GM12878 (cell line): ENCODE data around the gene UQCRQ. TPM values are rescaled to one million over a fixed set of nuclear protein-coding genes. Genes with fewer than 3 reads are reported as not detected.

ENCODE experiments used
- ATAC-seq: fragments of 200-7000 bp; cut with Tn5 transposase; 3 replicates; pipeline ENCODE4 v1.9.1; 2020; ENCODE audit warnings: mild to moderate bottlenecking, moderate library complexity
- BruUV-seq: library from RNA; stranded (reverse); fragments of 400-500 nt; replicated peaks from 2 replicates; lab custom pipeline; 2021; lab: Mats Ljungman, UMichigan
- CTCF ChIA-PET: fragments of 300-600 bp; sonication (Branson Sonifier 250); formaldehyde crosslinking; extraction: SDS; loops from one replicate; lab custom pipeline; 2021; ENCODE audit warnings: inconsistent platforms; lab: Yijun Ruan, JAX
- POLR2A ChIA-PET: fragments of 350-600 bp; formaldehyde crosslinking; extraction: SDS; loops from one replicate; lab custom pipeline; 2021; ENCODE audit warnings: inconsistent platforms; lab: Charles Lee
- RAD21 ChIA-PET: fragments of 300-600 bp; sonication (Branson Sonifier 250); formaldehyde crosslinking; loops from one replicate; lab custom pipeline; 2023; ENCODE audit warnings: antibody characterized with exemption; ENCODE audit not compliant: unreplicated experiment; lab: Charles Lee
- SMC1A ChIA-PET: fragments of 300-600 bp; sonication (Branson Sonifier 250); formaldehyde crosslinking; loops from one replicate; lab custom pipeline; 2023; ENCODE audit not compliant: unreplicated experiment, uncharacterized antibody; lab: Charles Lee
- DNase-seq: peaks from one replicate; pipeline ENCODE4 v3.0.0-alpha.2; 2011; ENCODE audit warnings: low read depth, low spot score
- FAIRE-seq: peaks from 3 replicates; lab custom pipeline; 2011; peaks lifted over from hg19 to GRCh38; lab: Jason Lieb, UNC
- H2AFZ ChIP-seq: 2 replicates; pipeline ENCODE4 v1.6.0; 2011; ENCODE audit warnings: low read depth, low read length, control low read depth; ENCODE audit not compliant: control insufficient read depth
- H3K27ac ChIP-seq: 2 replicates; pipeline ENCODE4 v1.5.1; 2011; ENCODE audit warnings: control low read depth; ENCODE audit not compliant: control insufficient read depth, insufficient read depth
- H3K27me3 ChIP-seq, 2 experiments: replicated peaks in 1 of 2; 2 replicates each; pipeline versions ENCODE4 v1.6.0 to v1.6.1; 2011; ENCODE audit warnings: low read length in 1 of 2; ENCODE audit not compliant: control insufficient read depth in 2 of 2, insufficient read depth in 2 of 2
- H3K36me3 ChIP-seq, 2 experiments: 2 replicates each; pipeline ENCODE4 v1.5.1; 2011; ENCODE audit warnings: low read length in 1 of 2; ENCODE audit not compliant: control insufficient read depth in 2 of 2, insufficient read depth in 2 of 2
- H3K4me1 ChIP-seq: 2 replicates; pipeline ENCODE4 v1.6.1; 2011; ENCODE audit warnings: mild to moderate bottlenecking, low read length, moderate library complexity, mixed read lengths; ENCODE audit not compliant: control insufficient read depth, insufficient read depth
- H3K4me2 ChIP-seq: 2 replicates; pipeline ENCODE4 v1.6.0; 2011; ENCODE audit warnings: control low read depth; ENCODE audit not compliant: control insufficient read depth, insufficient read depth
- H3K4me3 ChIP-seq: fragments of 200-600 bp; sonication (generic); 2 replicates; pipeline ENCODE4 v1.5.1; 2016
- H3K79me2 ChIP-seq: 2 replicates; pipeline ENCODE4 v1.6.0; 2011; ENCODE audit warnings: low read length; ENCODE audit not compliant: control insufficient read depth, insufficient read depth
- H3K9ac ChIP-seq: 2 replicates; pipeline ENCODE4 v1.8.0; 2011; ENCODE audit warnings: low read length, control low read depth, mixed read lengths; ENCODE audit not compliant: control insufficient read depth, insufficient read depth
- H3K9me3 ChIP-seq: replicated peaks from 3 replicates; pipeline ENCODE4 v1.5.1; 2011; ENCODE audit warnings: mild to moderate bottlenecking, low read length; ENCODE audit not compliant: control insufficient read depth, insufficient read depth
- H4K20me1 ChIP-seq: 2 replicates; pipeline ENCODE4 v1.6.0; 2011; ENCODE audit not compliant: control insufficient read depth, insufficient read depth
- CHD1 ChIP-seq: IDR thresholded peaks from 2 replicates; pipeline ENCODE4 v1.6.1; 2012; ENCODE audit warnings: low read depth, low read length, improper control_type of control experiment
- FOXK2 ChIP-seq: fragments of 450-650 bp; IDR thresholded peaks from 2 replicates; pipeline ENCODE4 v1.6.1; 2017; ENCODE audit warnings: mild to moderate bottlenecking, moderate library complexity
- HDGF ChIP-seq: fragments of 450-650 bp; IDR thresholded peaks from 2 replicates; pipeline ENCODE4 v1.6.1; 2016; ENCODE audit warnings: antibody characterized with exemption
- MTA2 ChIP-seq: fragments of 450-650 bp; IDR thresholded peaks from 2 replicates; pipeline ENCODE4 v1.6.1; 2016; ENCODE audit warnings: low read depth, mild to moderate bottlenecking, moderate library complexity
- NKRF ChIP-seq: fragments of 450-650 bp; conservative IDR thresholded peaks from 2 replicates; pipeline ENCODE4 v1.6.1; 2017; ENCODE audit warnings: mild to moderate bottlenecking, moderate library complexity
- SMC3 ChIP-seq: IDR thresholded peaks from 2 replicates; pipeline ENCODE4 v1.6.1; 2011; ENCODE audit warnings: low read length, improper control_type of control experiment, borderline replicate concordance
- SUZ12 ChIP-seq: fragments of 200-600 bp; sonication (generic); IDR thresholded peaks from one replicate; pipeline ENCODE4 v1.6.1; 2018; ENCODE audit warnings: antibody characterized with exemption, mild to moderate bottlenecking; ENCODE audit not compliant: unreplicated experiment
- YBX1 ChIP-seq: fragments of 450-650 bp; IDR thresholded peaks from 2 replicates; pipeline ENCODE4 v1.6.1; 2016; ENCODE audit warnings: antibody characterized with exemption
- ZBED1 ChIP-seq: IDR thresholded peaks from 2 replicates; pipeline ENCODE4 v1.6.1; 2016; ENCODE audit warnings: borderline replicate concordance
- ZNF384 ChIP-seq: IDR thresholded peaks from 2 replicates; pipeline ENCODE4 v1.6.1; 2012; ENCODE audit warnings: low read depth, mild to moderate bottlenecking, low read length, improper control_type of control experiment, borderline replicate concordance
- ZNF622 ChIP-seq: fragments of 450-650 bp; IDR thresholded peaks from 2 replicates; pipeline ENCODE4 v1.6.1; 2017; ENCODE audit warnings: mild to moderate bottlenecking, inconsistent platforms
- WGBS: methylation state at CpG from one replicate; pipeline ENCODE4 v1.1.6; 2016; ENCODE audit warnings: low lambda C conversion rate; ENCODE audit not compliant: insufficient replicate concordance, insufficient coverage; ENCODE audit errors: missing lambda C conversion rate; 5-methylcytosine and 5-hydroxymethylcytosine counted together
- in situ Hi-C: fragments of 300-500 bp; cut with MboI; formaldehyde crosslinking; loops from 9 replicates; pipeline ENCODE4 v1.14.3; 2018; ENCODE audit warnings: mixed read lengths
- intact Hi-C: fragments of 100-400 bp; cut with micrococcal nuclease; formaldehyde crosslinking; loops from one replicate; pipeline ENCODE4 v1.14.2; 2022; ENCODE audit not compliant: unreplicated experiment
- polyA plus RNA-seq, 11 experiments: library from polyadenylated mRNA; depleted of rRNA in 4 of 11; unstranded in 6 of 11; stranded (reverse) in 5 of 11; fragments of >200 nt; fragmentation: Nextera tagmentation in 4 of 11; fragmentation: Illumina TruSeq in 1 of 11; extraction: Ambion mirVana in 4 of 11; extraction: Trizol in 1 of 11; gene quantifications; 1 replicate in 1 of 11; 2 replicates in 10 of 11; pipeline versions ENCODE4 v1.2.1 to v1.2.3, GENCODE V29; 2011 to 2016; ENCODE audit warnings: inconsistent platforms in 2 of 11, missing spikeins in 2 of 11, low read depth in 1 of 11
- total RNA-seq, 4 experiments: library from RNA; depleted of rRNA in 3 of 4; stranded (reverse); fragments of >200 nt in 3 of 4; fragmentation: Illumina TruSeq in 1 of 4; extraction: Trizol in 1 of 4; gene quantifications; 2 replicates each; pipeline versions ENCODE4 v1.2.1 to v1.2.3, GENCODE V29; 2013 to 2021

Gene UQCRQ
- total and polyA plus RNA-seq, 10 of the 15 experiments (the other 5 are each of a cell fraction or from before 2014, with no cell fraction given), result 121 to 1,579 (median 408) TPM

- no TSS peak for BruUV-seq
- no peak for ATAC-seq
- intact Hi-C loops (no loop called here), in situ Hi-C loops (no loop called here)
- Histone ChIP-seq H3K4me1 (no peaks in the 10 kb centered on the region), H3K79me2 (no peaks in the 10 kb centered on the region), H3K4me3 (no peak overlapping the region), H3K9ac (no peak overlapping the region), H3K27ac (no peak overlapping the region), H4K20me1 (no peaks in the 10 kb centered on the region), H3K4me2 (no peak overlapping the region), H2AFZ (no peak overlapping the region), H3K36me3 (no peaks in the 10 kb centered on the region), H3K9me3 (no peaks in the 10 kb centered on the region), H3K27me3 (no peaks in the 10 kb centered on the region)
- ChIA-PET SMC1A (interaction anchor here (1.4 to 1.5 kb wide), 2 partner anchors 9 to 16 kb away, joined by 5 read pairs; partner anchors contain the start of genes GDF9 and UQCRQ), CTCF (interaction anchor here (0.9 to 1.2 kb wide), 2 partner anchors 10 to 15 kb away, joined by 3 to 5 read pairs; no protein-coding TSS in a partner anchor), RAD21 (no interaction called here), POLR2A (no interaction called here)
- 42% methylated on average over 2 of the region's 2 CpGs for WGBS
- FAIRE-seq, result no peak
- TF ChIP-seq CHD1 (no peak), YBX1 (no peak), NKRF (no peak), SUZ12 (no peak), ZBED1 (no peak), HDGF (no peak), ZNF384 (no peak), SMC3 (no peak), MTA2 (no peak), ZNF622 (no peak), FOXK2 (no peak)
- DNase-seq, result no peak
Measured at GRCh38 chr5:132850066-132850465, 16.4 kb upstream of the UQCRQ start.
